SK-N-SH (cell line): ENCODE results near the gene NADK. TPM values are rescaled to one million over a fixed set of nuclear protein-coding genes. Genes with fewer than 3 reads are reported as not detected.

ENCODE experiments used
- CTCF ChIA-PET: fragments of 300-600, 350-600 bp; formaldehyde crosslinking; extraction: SDS; loops from one replicate; lab custom pipeline; 2021; lab: Yijun Ruan, JAX
- POLR2A ChIA-PET: fragments of 350-600 bp; sonication (Branson Sonifier 250); formaldehyde crosslinking; extraction: SDS; loops from one replicate; lab custom pipeline; 2020; ENCODE audit warnings: antibody characterized with exemption, inconsistent platforms; lab: Yijun Ruan, JAX
- DNase-seq: peaks from one replicate; pipeline ENCODE4 v3.0.0; 2012
- H2AFZ ChIP-seq: fragments of 200-600 bp; sonication (generic); 2 replicates; pipeline ENCODE4 v1.8.1; 2016; ENCODE audit warnings: antibody characterized with exemption, mild to moderate bottlenecking, low read depth
- H3F3A ChIP-seq: fragments of 200-600 bp; sonication (generic); replicated peaks from 2 replicates; pipeline ENCODE3; 2016; ENCODE audit warnings: antibody characterized with exemption, mild to moderate bottlenecking; ENCODE audit not compliant: insufficient read depth
- H3K27ac ChIP-seq, 2 experiments: fragments of 200-500 bp in 1 of 2; fragments of 200-600 bp in 1 of 2; sonication (Bioruptor generic) in 1 of 2; sonication (generic), shearing (Covaris generic) in 1 of 2; 2 replicates each; pipeline versions ENCODE4 v1.5.1 to v1.6.1; 2014 to 2016; ENCODE audit warnings: low read depth in 2 of 2, inconsistent platforms in 1 of 2, low read length in 1 of 2, mild to moderate bottlenecking in 1 of 2, mixed read lengths in 1 of 2
- H3K27me3 ChIP-seq: fragments of 200-600 bp; sonication (generic), shearing (Covaris generic); 2 replicates; pipeline ENCODE4 v1.6.1; 2016; ENCODE audit warnings: mixed run types; ENCODE audit not compliant: insufficient read depth
- H3K36me3 ChIP-seq, 2 experiments: fragments of 200-500 bp in 1 of 2; fragments of 200-600 bp in 1 of 2; sonication (Bioruptor generic) in 1 of 2; sonication (generic) in 1 of 2; replicated peaks in 1 of 2; 2 replicates each; pipeline versions ENCODE3 to v1.5.1; 2014 to 2016; ENCODE audit warnings: low read length in 1 of 2, mild to moderate bottlenecking in 1 of 2; ENCODE audit not compliant: insufficient read depth in 2 of 2, control insufficient read depth in 1 of 2
- H3K4me1 ChIP-seq, 2 experiments: fragments of 200-500 bp in 1 of 2; fragments of 200-600 bp in 1 of 2; sonication (Bioruptor generic) in 1 of 2; sonication (generic), shearing (Covaris generic) in 1 of 2; 2 replicates each; pipeline versions ENCODE4 v1.5.1 to v1.6.1; 2014 to 2016; ENCODE audit warnings: low read depth in 1 of 2, low read length in 1 of 2, mixed run types in 1 of 2; ENCODE audit not compliant: insufficient read depth in 2 of 2, control insufficient read depth in 1 of 2
- H3K4me2 ChIP-seq: fragments of 200-600 bp; sonication (generic), shearing (Covaris generic); 2 replicates; pipeline ENCODE4 v1.6.1; 2017; ENCODE audit warnings: mixed run types
- H3K4me3 ChIP-seq, 2 experiments: fragments of 200-500 bp in 1 of 2; fragments of 200-600 bp in 1 of 2; sonication (Bioruptor generic) in 1 of 2; sonication (generic), shearing (Covaris generic) in 1 of 2; 2 replicates each; pipeline versions ENCODE4 v1.5.1 to v1.8.1; 2014 to 2016; ENCODE audit warnings: low read depth in 2 of 2, inconsistent platforms in 1 of 2, low read length in 1 of 2, mild to moderate bottlenecking in 1 of 2, mixed read lengths in 1 of 2, moderate library complexity in 1 of 2
- H3K79me2 ChIP-seq: fragments of 200-600 bp; sonication (generic); 2 replicates; pipeline ENCODE4 v1.8.1; 2017; ENCODE audit warnings: mild to moderate bottlenecking; ENCODE audit not compliant: insufficient read depth
- H3K9ac ChIP-seq: fragments of 200-600 bp; sonication (generic); 2 replicates; pipeline ENCODE4 v1.6.1; 2017; ENCODE audit warnings: mixed run types
- H3K9me2 ChIP-seq: fragments of 200-600 bp; sonication (generic); 2 replicates; pipeline ENCODE4 v1.6.1; 2017; ENCODE audit warnings: mixed run types
- H3K9me3 ChIP-seq: fragments of 200-600 bp; sonication (generic); 2 replicates; pipeline ENCODE4 v1.6.1; 2017; ENCODE audit warnings: mixed run types, mild to moderate bottlenecking, moderate library complexity
- H4K20me1 ChIP-seq: fragments of 200-600 bp; sonication (generic); 2 replicates; pipeline ENCODE4 v1.6.1; 2017; ENCODE audit warnings: mild to moderate bottlenecking, mixed run types; ENCODE audit not compliant: insufficient read depth
- EZH2phosphoT487 ChIP-seq: fragments of 200-600 bp; sonication (generic); IDR thresholded peaks from 2 replicates; pipeline ENCODE4 v1.6.1; 2017; ENCODE audit warnings: low read depth, mixed run types, mild to moderate bottlenecking, antibody characterized with exemption, moderate library complexity, borderline replicate concordance
- FOXJ3 ChIP-seq: sonication (generic); formaldehyde crosslinking; IDR thresholded peaks from 2 replicates; pipeline ENCODE4 v1.5.1; 2020; ENCODE audit warnings: mild to moderate bottlenecking, missing genetic modification reagents
- GABPA ChIP-seq: IDR thresholded peaks from 2 replicates; pipeline ENCODE4 v1.4.0; 2012; ENCODE audit warnings: low read depth, mild to moderate bottlenecking
- GATA2 ChIP-seq: sonication (generic); formaldehyde crosslinking; IDR thresholded peaks from 2 replicates; pipeline ENCODE4 v1.5.0; 2020; ENCODE audit warnings: mild to moderate bottlenecking, missing genetic modification reagents
- MEF2A ChIP-seq: IDR thresholded peaks from 2 replicates; pipeline ENCODE4 v1.4.0; 2012; ENCODE audit warnings: low read depth, borderline replicate concordance
- NFIC ChIP-seq: IDR thresholded peaks from 2 replicates; pipeline ENCODE4 v1.4.0; 2012; ENCODE audit warnings: borderline replicate concordance
- RAD21 ChIP-seq: IDR thresholded peaks from 2 replicates; pipeline ENCODE4 v1.6.1; 2012; ENCODE audit warnings: mild to moderate bottlenecking, low read length
- SIN3A ChIP-seq: IDR thresholded peaks from 2 replicates; pipeline ENCODE4 v1.6.1; 2012; ENCODE audit warnings: low read depth, mild to moderate bottlenecking, low read length, moderate library complexity, borderline replicate concordance
- SMC3 ChIP-seq: IDR thresholded peaks from 2 replicates; pipeline ENCODE4 v1.6.1; 2012; ENCODE audit warnings: low read depth, low read length, improper control_type of control experiment
- TAF1 ChIP-seq: IDR thresholded peaks from 2 replicates; pipeline ENCODE4 v1.6.1; 2012; ENCODE audit warnings: low read depth, mild to moderate bottlenecking, low read length, moderate library complexity, borderline replicate concordance
- YY1 ChIP-seq: IDR thresholded peaks from 2 replicates; pipeline ENCODE4 v1.4.0; 2012; ENCODE audit warnings: low read depth, mild to moderate bottlenecking
- WGBS: methylation state at CpG from one replicate; pipeline ENCODE4 v1.1.6; 2017; ENCODE audit warnings: low lambda C conversion rate; 5-methylcytosine and 5-hydroxymethylcytosine counted together
- polyA plus RNA-seq, 3 experiments: library from polyadenylated mRNA; depleted of rRNA; stranded (reverse); fragments of >200 nt; gene quantifications; 2 replicates each; pipeline ENCODE4 v1.2.3, GENCODE V29; 2012
- TF ChIP-seq, protein P1 (sequence below): IDR thresholded peaks from 2 replicates; pipeline ENCODE4 v1.4.0; 2012; ENCODE audit warnings: low read depth, borderline replicate concordance
- TF ChIP-seq, protein P2 (sequence below): IDR thresholded peaks from 2 replicates; pipeline ENCODE4 v1.4.0; 2012; ENCODE audit warnings: low read depth, borderline replicate concordance
- TF ChIP-seq, protein P3 (sequence below): IDR thresholded peaks from 2 replicates; pipeline ENCODE4; 2012
- TF ChIP-seq, protein P4 (sequence below): IDR thresholded peaks from 2 replicates; pipeline ENCODE4 v1.4.0; 2012; ENCODE audit warnings: low read depth
- TF ChIP-seq, protein P5 (sequence below): fragments of 150-350 bp; IDR thresholded peaks from 2 replicates; pipeline ENCODE4 v1.6.1; 2017; ENCODE audit warnings: antibody characterized with exemption, low read length, low read depth, borderline replicate concordance

The NADK gene
- polyA plus RNA-seq, 1 of the 3 experiments (the other 2 are of a cell fraction) = 70.4 TPM

DNA sequence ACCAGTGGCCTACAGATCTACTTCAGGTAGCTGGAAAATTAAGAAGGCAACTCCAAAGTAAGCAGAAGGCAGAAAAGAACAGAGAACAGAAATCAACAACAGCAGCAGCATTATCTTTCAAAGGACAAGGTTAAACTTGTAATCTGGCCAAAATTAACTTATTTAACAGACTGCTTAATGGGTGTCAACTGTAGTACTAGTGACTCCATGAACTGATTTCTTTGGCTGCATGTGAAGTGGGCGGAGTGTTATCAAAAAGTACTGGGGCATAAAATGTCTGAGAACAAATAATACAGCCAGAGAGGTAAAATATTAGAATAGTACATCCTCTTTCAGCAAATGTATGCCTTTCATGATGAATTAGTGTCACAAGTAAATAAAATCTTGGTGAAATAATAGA is 24.6 kb upstream of the NADK start:
- no peak overlapping the region for H3K4me3 ChIP-seq
- no peak overlapping the region for H3K4me2 ChIP-seq
- no peaks in the 10 kb centered on the region for H3K9me2 ChIP-seq
- POLR2A ChIA-PET = no interaction called here
- no peak for DNase-seq
- CTCF ChIA-PET = interaction anchor here (1.2 kb wide), 1 partner anchor 14 kb away, joined by 4 read pairs; no protein-coding TSS in a partner anchor
- peaks cover 100% of the 10 kb centered on the region for H3K79me2 ChIP-seq
- no peak overlapping the region for H2AFZ ChIP-seq
- no peak overlapping the region for H3K9ac ChIP-seq
- H3K27ac ChIP-seq = no peak overlapping the region
- peaks cover 56 to 58% of the 10 kb centered on the region in 2 experiments for H3K36me3 ChIP-seq
- peaks cover 87% of the 10 kb centered on the region for H4K20me1 ChIP-seq
- no peak for TF ChIP-seq NFIC
- no peak for TF ChIP-seq EZH2phosphoT487
- TF ChIP-seq FOXJ3 = no peak
- TF ChIP-seq, protein P1, sequence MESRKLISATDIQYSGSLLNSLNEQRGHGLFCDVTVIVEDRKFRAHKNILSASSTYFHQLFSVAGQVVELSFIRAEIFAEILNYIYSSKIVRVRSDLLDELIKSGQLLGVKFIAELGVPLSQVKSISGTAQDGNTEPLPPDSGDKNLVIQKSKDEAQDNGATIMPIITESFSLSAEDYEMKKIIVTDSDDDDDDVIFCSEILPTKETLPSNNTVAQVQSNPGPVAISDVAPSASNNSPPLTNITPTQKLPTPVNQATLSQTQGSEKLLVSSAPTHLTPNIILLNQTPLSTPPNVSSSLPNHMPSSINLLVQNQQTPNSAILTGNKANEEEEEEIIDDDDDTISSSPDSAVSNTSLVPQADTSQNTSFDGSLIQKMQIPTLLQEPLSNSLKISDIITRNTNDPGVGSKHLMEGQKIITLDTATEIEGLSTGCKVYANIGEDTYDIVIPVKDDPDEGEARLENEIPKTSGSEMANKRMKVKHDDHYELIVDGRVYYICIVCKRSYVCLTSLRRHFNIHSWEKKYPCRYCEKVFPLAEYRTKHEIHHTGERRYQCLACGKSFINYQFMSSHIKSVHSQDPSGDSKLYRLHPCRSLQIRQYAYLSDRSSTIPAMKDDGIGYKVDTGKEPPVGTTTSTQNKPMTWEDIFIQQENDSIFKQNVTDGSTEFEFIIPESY = no peak
- TF ChIP-seq, protein P2, sequence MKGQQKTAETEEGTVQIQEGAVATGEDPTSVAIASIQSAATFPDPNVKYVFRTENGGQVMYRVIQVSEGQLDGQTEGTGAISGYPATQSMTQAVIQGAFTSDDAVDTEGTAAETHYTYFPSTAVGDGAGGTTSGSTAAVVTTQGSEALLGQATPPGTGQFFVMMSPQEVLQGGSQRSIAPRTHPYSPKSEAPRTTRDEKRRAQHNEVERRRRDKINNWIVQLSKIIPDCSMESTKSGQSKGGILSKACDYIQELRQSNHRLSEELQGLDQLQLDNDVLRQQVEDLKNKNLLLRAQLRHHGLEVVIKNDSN = no peak
- TF ChIP-seq GABPA = no peak
- TF ChIP-seq RAD21 = no peak
- TF ChIP-seq, protein P3, sequence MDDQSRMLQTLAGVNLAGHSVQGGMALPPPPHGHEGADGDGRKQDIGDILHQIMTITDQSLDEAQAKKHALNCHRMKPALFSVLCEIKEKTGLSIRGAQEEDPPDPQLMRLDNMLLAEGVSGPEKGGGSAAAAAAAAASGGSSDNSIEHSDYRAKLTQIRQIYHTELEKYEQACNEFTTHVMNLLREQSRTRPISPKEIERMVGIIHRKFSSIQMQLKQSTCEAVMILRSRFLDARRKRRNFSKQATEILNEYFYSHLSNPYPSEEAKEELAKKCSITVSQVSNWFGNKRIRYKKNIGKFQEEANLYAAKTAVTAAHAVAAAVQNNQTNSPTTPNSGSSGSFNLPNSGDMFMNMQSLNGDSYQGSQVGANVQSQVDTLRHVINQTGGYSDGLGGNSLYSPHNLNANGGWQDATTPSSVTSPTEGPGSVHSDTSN = no peak
- no peak for TF ChIP-seq SIN3A
- TF ChIP-seq, protein P4, sequence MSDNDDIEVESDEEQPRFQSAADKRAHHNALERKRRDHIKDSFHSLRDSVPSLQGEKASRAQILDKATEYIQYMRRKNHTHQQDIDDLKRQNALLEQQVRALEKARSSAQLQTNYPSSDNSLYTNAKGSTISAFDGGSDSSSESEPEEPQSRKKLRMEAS = no peak
- no peak for TF ChIP-seq GATA2 (CRISPR knock-in tag)
- TF ChIP-seq SMC3 = no peak
- TF ChIP-seq YY1 = no peak
- TF ChIP-seq TAF1 = no peak
- TF ChIP-seq MEF2A = no peak
- TF ChIP-seq, protein P5, sequence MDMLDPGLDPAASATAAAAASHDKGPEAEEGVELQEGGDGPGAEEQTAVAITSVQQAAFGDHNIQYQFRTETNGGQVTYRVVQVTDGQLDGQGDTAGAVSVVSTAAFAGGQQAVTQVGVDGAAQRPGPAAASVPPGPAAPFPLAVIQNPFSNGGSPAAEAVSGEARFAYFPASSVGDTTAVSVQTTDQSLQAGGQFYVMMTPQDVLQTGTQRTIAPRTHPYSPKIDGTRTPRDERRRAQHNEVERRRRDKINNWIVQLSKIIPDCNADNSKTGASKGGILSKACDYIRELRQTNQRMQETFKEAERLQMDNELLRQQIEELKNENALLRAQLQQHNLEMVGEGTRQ = no peak
- H3K9me3 ChIP-seq = no peaks in the 10 kb centered on the region
- 100% methylated on average over 1 of the region's 1 CpG for WGBS
- no peaks in the 10 kb centered on the region for H3K27me3 ChIP-seq
- H3F3A ChIP-seq = peaks cover 45% of the 10 kb centered on the region
- no peaks in the 10 kb centered on the region; a peak in 1 of 4 replicates for H3K4me1 ChIP-seq
